Glomerular endothelial cell (primary cell): Measurements from ENCODE around the gene TCP11. TPM values are rescaled to one million over a fixed set of nuclear protein-coding genes. Genes with fewer than 3 reads are reported as not detected.

Source experiments
- DNase-seq: peaks from one replicate; pipeline ENCODE4 v3.0.0-alpha.2; 2011; ENCODE audit warnings: low read depth, low spot score; ENCODE audit errors: extremely low read depth
- total RNA-seq: library from RNA; depleted of rRNA; stranded (reverse); fragments of >200 nt; gene quantifications from 2 replicates; pipeline ENCODE4 v1.2.3, GENCODE V29; 2015

TCP11 gene
- total RNA-seq, 1 donor from 2014 or later: 0.41 TPM

DNA sequence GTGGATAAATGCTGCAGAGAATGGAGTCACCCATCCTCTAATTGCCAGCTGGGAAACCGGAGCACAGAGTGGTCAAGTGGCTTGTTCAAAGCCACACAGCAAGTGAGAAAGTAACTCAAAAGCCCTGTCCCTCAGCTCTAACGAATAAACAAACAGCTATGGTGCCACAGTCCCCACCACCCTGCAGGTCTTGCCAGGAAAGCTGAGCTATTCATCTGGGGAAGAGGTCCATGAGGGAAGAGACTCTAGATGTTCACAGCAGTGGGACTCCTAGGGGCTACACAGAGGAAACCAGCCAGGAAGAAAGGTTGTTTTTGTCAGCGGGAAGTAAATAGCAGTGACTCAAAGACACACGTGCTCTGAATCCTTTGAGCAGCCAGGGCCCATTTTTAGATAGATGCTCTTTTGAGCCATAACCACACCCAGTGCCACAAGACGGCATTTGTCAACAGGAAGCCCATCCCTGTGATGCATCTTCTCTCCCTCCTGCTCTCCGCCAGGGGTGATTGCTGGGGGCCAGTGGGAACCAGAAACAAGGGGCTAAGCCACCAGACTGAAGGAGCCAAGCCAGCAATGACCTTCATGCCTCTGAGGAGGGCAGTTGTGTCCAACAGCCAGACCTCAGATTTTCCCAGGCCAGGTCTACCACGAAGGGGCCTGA is 32.4 kb upstream of the TCP11 start:
- DNase-seq: no peak

DNA sequence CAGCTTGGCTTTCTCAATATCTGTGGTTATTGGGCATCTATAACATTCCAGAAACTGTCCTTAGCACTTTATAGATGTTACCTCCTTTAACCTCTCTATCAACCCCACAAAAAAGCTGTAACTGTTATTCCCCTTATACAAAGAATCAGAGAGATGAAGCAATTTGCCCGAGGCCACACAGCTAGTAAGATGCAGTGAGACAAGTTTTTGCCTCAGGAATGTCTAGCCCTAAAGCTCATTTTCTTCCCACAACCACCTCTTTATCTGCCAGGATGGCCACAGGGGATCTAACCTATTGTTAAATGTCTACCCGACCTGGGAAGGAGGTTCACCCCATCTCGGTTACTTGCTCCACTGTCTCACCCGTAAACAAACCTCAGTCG is 31.9 kb upstream of the TCP11 start:
- no peak for DNase-seq

DNA sequence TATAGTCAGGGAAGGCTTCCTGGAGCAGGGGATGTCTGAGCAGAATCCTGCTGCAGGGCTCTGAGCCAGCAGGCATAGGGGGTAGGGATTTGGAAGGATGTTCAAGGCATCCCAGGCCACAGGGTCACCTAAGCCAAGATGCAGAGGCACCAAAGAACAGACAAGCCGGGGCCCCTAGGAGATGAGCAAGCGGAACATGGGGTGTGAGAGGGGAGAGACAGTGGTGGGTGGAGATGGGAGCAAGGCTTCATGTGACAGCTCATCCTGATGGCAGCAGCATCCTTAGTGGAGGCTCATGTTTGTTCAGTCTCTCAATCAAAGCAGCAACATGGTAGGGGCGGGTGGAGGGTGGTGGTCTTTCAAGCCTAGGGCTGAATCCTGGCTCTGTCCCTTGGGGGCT is 29.8 kb upstream of the TCP11 start:
- no peak for DNase-seq

DNA sequence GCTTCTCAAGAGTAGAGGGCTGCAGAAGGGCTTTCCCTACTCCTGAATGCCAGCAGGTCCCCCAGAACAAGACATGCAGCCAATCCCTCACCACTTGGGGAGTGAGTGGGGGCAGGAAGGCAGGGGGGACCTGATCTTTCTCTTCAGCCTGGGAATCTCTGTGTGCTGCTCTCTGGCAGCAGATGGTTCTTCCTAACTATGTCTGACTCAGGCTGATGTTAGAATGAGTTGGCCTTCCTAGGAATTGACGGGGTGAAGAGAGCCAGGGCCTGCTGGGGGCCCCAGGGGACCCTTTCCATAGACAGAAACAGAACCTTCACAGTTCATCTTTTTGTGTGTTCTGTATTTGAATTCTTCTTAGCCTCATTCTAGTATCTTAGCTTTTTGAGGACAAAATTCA is 29.0 kb upstream of the TCP11 start:
- no peak for DNase-seq

DNA sequence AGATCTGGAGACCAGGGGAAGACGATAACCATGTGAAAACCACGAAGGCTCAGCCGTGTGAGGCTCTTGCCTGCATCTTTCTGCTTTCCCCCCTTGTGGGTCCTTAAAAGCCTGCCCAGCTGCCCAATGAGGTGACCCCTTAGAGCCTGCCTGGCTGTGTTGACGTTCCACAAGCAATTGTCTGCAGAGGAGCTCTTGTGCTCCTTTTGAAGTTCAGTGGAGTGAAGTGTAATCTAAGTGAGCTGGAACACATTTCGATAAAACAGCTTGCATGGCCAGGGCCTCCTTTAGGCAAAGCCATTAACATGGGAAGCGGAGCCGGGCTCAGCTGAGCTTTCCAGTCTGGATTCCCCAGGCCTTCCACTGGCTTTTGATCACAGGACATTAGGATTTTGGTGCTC is 27.3 kb upstream of the TCP11 start:
- no peak for DNase-seq

DNA sequence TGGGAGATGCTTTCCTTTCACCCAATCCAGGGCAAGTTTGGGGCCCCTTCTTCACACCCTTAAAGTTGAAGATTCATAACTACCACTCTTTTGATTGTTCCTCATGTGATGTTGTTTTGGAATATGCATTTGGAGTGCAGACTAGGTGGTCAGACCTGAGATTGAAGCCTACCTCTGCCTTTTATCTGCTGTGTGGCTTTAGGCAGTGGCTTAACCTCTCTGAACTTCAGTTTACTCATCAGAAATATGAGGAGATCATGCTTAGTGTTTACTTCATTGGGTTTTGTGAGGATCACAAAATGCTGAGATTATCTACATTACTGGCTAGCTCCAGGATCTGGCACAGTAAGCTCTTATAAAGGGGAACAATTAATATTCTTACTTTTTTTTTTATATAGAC is 26.4 kb upstream of the TCP11 start:
- no peak for DNase-seq

DNA sequence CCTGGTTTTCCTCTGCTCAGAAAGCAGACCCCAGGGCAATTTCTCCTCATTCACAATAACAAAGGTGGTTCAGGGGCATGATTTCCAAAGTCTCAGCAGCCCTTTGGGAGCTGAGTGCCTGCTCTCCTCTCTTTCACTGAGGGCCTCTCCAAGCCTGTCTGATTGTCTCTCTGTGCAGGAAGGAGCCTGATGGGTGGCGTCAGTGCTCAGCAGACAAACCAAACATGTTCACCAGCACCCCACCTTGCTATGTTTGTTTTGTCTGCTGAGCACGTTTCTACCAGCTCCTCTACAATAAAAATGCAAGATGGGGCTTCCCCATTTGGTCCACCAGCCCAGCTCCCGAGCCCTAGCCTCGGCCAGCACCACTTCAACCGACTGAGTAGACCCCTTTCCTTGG is 25.4 kb upstream of the TCP11 start:
- no peak for DNase-seq

DNA sequence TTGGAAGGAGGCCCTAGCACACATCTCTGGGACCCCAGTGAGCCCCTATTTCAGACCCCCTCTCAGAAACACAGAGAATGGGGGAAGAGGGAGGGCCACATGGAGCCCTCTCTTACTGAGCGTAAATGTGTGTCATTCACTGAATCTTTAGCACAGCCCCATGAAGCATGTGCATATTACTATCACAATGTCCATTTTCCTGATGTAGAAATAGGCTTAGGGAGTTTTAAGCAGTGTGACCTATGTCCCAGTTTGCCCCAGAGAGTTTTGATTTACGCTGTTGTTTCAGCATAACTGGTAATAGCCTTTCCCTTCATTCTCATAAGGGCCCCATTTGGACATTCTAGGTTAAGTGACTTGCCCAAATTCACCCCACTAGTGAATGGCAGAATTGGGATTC is 25.0 kb upstream of the TCP11 start:
- DNase-seq: no peak

DNA sequence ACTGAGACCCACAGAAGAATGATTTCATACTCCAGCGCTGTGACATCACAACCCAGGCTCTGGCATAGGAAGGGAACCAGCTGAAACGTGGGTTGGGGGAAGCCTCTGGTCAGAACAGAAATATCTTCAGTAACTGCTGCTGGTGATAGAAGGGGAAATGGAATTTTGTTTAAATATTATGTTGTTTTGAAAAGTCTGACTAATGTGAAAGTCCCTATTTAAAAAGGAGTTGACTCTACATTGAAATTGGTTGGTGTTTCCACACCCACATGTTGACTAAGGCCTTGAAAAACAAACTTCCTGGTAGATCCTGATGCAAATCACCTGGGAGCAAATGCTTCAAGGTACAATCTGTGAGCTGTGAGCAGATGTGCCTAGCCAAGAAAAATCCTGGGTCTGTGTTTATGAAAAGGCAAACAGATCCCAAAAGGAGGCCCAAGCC is 24.5 kb upstream of the TCP11 start:
- DNase-seq: no peak

DNA sequence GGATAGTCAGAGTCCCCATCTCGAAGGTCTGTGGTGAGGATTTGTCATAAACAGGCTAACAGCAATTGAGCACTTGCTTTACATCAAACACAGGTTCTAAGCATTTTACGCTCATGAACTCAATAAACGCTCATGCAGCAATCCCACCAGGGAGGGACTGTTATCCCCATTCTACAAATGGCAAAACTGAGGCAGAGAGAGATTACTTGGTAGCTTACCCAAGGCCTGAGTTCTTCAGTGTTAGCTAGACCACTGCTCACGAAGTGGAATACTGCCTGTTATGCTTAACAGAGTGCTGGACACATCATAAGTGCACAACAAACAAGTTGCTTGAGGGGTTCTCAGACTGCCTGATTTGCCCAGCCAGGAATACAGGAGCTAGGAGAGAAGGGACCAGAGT is 23.7 kb upstream of the TCP11 start:
- DNase-seq: no peak

DNA sequence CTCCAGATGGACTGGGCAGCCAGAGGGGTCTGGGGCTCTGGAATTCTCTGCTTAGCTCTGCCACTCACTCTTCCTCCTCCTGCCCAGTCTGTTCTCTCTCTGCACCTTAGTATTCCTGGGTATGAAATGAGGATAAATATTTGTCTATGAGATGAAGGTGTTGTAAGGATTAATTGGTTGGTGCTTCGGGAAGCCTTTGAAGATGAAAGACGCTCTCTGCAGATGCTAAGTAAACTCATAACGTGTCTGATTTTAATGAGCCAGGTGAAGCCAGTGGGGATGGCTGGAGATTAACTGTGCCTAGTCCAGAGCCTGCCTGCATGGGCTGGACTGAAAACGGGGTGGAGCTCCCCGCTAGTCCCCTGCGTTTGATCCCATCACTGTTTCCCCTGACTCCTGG is 23.1 kb upstream of the TCP11 start:
- no peak for DNase-seq

DNA sequence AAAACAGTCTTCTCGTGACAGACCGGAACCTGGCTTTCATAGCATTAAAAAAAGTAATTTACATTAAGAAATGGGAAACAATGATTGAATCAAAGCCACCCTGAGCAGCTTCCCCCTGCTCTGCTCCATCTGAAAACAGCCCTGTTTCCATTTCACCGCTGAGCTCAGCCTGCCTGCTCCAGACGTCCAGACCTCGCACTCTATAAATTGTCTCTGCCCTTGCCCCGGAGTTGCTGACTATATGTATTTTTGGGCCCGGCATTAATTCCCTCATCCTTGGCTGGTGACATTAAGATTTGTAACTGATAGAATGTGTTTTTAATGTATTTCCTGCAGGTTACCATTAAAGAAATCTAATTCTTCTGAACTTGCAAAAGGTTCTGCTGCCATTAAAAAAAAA is 22.7 kb upstream of the TCP11 start:
- DNase-seq: no peak

DNA sequence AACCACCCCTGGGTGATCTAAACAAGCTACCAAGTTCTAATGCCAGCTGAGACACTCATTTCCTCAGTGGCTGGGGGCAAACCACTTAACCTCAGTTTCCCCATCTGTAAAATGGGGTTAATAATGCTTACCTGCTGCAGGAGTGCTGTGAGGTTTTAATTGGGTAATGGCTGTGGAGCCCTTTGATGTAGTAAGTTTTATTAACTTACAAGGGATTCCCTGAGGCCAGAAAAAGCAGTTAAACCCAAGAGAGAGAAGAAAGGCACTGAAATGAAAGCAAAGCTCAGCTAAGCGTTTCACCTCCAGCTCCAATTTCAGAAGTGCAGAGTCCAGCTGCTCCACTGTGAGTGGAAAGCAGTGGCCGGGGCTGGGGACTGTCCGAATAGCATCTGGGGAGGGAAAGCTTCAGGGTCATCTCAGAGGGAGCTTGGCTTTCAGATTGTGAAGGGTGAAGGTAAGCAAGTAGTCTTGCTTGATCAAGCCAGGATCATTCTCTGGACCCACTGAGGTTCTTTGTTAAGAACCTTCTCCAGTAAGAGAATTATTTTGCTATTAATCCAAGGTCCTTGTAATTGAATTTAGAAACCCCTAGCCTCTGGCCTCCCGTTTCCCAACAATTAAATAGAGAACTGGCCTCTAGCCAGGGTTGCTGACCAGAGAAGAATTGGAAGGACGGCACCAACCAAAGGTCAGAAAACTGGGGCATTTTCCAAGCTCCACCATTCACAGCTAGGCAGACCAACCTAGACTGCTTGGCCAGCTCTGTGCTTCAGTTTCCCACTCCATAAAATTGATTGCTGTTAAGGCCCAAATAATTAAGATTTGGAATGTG is 20.9 kb upstream of the TCP11 start:
- no peak for DNase-seq

DNA sequence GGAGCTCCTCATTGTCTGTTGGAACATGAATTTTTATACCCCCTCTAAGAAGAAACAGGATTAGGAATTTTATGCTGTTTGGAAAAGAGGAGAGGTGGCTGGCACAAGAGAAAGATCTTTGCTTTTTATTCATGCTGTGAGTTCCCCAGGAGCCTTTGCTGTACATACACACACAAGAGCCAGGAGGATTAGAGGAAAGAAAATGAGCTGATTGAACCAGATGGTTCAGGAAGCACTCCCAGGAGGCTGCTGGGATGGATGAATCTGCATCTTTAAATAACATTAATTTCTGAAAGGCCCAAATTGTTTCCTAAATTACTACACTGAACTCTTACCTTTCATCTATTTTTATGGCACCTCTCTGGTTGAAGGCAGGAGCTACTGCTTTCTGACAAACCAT is 20.1 kb upstream of the TCP11 start:
- no peak for DNase-seq

DNA sequence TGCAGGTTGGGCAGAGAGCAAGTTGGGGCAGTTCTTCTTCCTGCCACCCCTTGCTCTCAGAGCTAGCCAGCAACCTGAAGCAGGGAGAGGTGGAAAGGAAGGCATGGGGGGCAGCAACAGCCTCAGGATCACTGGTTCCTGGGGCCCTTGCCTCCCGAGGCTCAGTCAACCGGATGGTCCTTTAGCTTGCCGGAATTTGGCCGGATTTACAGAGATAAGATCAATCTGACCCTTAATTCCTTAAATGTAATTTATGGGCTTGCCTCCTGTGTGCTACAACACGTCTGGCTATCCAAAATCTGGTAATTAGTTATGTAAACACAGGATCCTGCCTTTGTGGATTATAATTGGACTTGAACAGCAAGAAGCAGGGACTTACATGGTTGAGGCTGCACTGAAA is 19.5 kb upstream of the TCP11 start:
- no peak for DNase-seq

DNA sequence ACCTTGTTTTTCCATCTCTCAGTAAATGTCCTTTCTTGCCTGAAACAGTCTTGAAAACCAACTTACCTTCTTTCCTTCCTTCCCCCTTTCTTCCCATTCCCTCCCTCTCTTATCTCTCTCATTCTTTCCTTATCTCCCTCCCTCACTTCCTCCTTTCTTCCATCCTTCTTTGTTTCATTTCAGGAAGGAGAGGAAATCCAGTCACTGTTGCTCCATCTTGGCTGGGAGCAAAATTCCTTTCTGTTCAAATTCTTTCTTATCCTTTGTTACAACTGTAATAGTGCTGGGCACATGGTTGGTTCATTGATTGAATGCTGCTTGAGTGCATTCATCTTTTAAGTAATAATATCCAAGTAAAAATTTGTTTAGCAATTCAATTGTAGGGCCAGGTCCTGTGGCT is 17.4 kb upstream of the TCP11 start:
- no peak for DNase-seq

DNA sequence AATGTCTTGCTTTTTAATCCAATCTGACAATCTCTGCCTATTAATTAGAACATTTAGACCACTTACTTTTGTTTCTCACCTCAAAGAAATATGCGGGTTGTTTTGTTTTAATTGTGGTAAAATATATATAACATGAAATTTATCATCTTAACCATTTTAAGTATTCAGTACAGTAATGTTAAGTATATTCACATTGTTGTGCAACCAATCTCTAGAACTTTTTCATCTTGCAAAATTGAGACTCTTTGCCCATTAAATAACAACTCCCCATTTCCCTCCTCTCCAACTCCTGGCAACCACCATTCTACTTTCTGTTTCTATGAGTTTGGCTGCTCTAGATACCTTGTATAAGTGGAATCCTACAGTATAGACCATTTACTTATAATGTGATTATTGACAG is 13.8 kb upstream of the TCP11 start:
- no peak for DNase-seq

DNA sequence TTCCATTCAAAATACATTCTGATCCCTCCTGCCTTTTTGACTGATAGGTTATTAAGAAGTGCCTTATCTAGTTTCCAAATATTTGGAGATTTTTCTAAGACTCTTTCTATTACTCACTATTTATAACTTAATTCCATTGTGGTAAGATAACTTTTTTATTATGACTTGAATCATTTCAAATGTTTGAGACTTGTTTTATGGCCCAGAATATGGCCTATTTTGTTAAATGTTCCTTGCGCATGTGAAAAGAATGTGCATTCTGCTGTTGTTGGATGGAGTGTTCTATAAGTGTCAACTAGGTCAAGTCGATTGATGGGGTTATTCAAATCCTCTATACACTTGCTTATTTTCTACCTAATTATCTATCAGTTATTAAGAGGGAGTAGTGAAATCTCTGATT is 13.1 kb upstream of the TCP11 start:
- DNase-seq: no peak

DNA sequence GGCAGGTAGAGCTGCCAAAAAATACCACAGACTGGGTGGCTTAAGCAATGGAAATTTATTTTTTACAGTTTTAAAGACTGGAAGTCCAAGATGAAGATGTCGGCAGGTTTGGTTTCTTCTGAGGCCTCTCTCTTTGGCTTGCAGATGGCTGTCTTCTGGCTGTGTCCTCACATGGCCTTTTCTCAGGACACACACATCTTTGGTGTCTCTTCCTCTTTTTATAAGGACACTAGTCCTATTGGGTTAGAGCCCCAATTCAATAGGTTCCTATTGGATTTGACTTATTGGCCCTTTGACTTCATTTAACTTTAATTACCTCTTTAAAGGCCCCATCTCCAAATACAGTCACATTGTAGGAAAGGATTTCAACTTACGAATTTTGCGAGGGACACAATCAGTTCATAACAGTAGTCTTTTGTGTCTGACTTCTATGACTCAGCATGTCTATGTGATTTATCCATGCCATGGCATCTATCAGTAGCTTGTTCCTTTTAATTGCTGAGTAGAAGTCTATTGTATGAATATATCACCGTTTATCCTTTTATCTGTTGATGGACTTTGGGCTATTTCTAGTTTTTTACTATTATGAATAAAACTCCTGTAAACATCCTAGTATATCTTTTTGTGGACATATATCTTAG is 11.0 kb upstream of the TCP11 start:
- DNase-seq: no peak

DNA sequence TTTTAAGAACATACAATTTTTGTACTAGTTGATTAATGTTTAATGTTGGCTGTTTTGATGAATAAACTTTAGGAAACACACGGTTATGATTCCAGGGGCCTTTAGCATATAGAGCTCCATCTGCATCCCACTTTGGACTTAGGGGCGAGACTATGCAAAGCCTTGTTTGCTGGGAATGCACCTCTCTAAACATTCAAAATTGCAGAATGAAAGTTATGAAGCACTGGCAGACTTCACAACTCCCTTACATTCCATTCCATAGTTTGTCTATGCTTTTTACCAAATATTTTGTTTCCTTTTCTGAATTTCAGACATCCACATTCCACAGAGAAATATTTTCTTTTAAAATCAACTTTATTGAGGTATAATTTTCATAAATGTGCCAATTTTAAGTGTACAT is 10.3 kb upstream of the TCP11 start:
- DNase-seq: no peak

DNA sequence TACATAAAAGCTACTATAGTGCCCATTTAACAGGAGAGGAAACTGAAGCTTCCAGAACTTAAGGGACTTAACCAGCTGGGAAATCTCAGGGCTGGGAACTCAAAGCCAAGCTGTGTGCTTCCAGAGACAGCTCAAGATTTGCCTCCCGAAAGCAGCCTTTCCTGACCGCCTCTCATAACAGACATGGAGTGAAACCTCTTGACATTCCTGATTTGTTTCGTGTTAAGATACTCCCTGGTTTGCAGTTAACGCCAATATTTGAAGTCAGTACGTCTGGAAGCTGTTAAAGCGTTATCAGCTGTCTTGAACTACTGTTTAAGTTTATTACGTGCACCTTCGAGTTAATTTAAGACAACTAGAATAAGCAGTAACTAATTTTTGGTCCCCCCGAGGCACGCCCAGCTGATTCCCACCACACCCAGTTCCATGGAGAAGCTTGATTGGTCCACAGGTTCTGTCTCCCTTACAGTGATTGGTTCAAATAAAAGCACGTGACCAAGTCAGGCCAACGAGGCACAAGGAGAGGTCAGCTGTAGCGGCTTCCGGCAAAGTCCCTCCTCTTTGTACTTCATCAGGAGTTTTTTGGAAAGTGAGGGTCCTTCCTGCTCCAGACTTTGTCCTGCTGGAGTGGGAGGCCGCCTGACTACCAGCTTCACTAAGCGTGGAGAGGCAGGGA is 8.9 kb upstream of the TCP11 start:
- no peak for DNase-seq
